Measurements from ENCODE around the gene ZNF268. TPM values are rescaled to one million over a fixed set of nuclear protein-coding genes. Genes with fewer than 3 reads are reported as not detected.

The ZNF268 gene
- total and polyA plus RNA-seq, 4 donors: 4.8 to 23.0 (median 10.7) TPM

- Histone ChIP-seq H3K4me3 (ENCODE audit: low read depth in 1 of 3, low read length in 3 of 3) (peak overlapping the region in 2 of 3 donors; percentile 62 to 87), H3K36me3 (ENCODE audit: control insufficient read depth in 4 of 4, insufficient read depth in 3 of 4, low read depth in 1 of 4, low read length in 3 of 4) (peaks cover 3 to 35% (median 32%) of the 10 kb centered on the region in 4 donors)
Measured at GRCh38 chr12:133201888-133202287, 20.6 kb downstream of the ZNF268 start.

DNA sequence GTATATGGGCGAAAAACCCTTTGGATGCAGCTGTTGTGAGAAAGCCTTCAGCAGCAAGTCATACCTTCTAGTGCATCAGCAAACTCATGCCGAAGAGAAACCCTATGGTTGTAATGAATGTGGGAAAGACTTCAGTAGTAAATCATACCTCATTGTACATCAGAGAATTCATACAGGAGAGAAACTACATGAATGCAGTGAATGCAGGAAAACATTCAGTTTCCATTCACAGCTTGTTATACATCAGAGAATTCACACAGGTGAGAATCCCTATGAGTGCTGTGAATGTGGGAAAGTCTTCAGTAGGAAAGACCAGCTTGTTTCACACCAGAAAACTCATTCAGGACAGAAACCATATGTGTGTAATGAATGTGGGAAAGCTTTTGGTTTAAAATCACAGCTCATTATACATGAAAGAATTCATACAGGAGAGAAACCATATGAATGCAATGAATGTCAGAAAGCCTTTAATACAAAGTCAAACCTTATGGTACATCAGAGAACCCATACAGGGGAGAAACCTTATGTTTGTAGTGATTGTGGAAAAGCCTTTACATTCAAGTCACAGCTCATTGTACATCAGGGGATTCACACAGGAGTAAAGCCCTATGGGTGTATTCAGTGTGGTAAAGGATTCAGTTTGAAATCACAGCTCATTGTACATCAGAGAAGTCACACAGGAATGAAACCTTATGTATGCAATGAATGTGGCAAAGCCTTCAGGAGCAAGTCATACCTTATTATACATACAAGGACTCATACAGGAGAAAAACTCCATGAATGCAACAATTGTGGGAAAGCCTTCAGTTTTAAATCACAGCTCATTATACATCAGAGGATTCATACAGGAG is 21.4 kb downstream of the ZNF268 start:
- Histone ChIP-seq H3K9ac (ENCODE audit: low read depth in 1 of 2, low read length in 2 of 2) (no peak overlapping the region), H3K9me3 (ENCODE audit: control insufficient read depth in 4 of 4, low read length in 3 of 4) (peaks cover 39 to 74% (median 62%) of the 10 kb centered on the region in 4 donors), H3K27me3 (ENCODE audit: control insufficient read depth in 4 of 4, insufficient read depth in 4 of 4, low read length in 3 of 4) (no peaks in the 10 kb centered on the region), H3K27ac (ENCODE audit: low read depth in 1 of 2, low read length in 2 of 2) (no peak overlapping the region), H3K4me3 (ENCODE audit: low read depth in 1 of 3, low read length in 3 of 3) (peak overlapping the region in 2 of 3 donors; percentile 62 to 87), H3K4me1 (ENCODE audit: control insufficient read depth in 4 of 4, insufficient read depth in 4 of 4, low read length in 3 of 4) (no peaks in the 10 kb centered on the region), H3K36me3 (ENCODE audit: control insufficient read depth in 4 of 4, insufficient read depth in 3 of 4, low read depth in 1 of 4, low read length in 3 of 4) (peaks cover 3 to 35% (median 32%) of the 10 kb centered on the region in 4 donors)
- 98% methylated on average over 2 of the region's 2 CpGs for WGBS
- DNase-seq (ENCODE audit: low spot score): no peak
- no peak for TF ChIP-seq MAX (IDR thresholded peaks at IDR 0.05)
- no peak for TF ChIP-seq CTCF (IDR thresholded peaks at IDR 0.05; ENCODE audit: low read depth, low read length, missing input control)
- no peak for TF ChIP-seq HNF4A (conservative IDR thresholded peaks at IDR 0.05)
- TF ChIP-seq FOXA1 (IDR thresholded peaks at IDR 0.05): no peak
- TF ChIP-seq EGR1 (IDR thresholded peaks at IDR 0.05; ENCODE audit: low read depth in 2 of 2): no peak
- TF ChIP-seq RXRA (IDR thresholded peaks at IDR 0.05): no peak
- TF ChIP-seq FOXA2 (IDR thresholded peaks at IDR 0.05): no peak
- TF ChIP-seq SP1 (IDR thresholded peaks at IDR 0.05): no peak
- TF ChIP-seq, protein P1, sequence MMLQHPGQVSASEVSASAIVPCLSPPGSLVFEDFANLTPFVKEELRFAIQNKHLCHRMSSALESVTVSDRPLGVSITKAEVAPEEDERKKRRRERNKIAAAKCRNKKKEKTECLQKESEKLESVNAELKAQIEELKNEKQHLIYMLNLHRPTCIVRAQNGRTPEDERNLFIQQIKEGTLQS (IDR thresholded peaks at IDR 0.05): no peak
- no peak for TF ChIP-seq YY1 (IDR thresholded peaks at IDR 0.05)
- TF ChIP-seq RAD21 (IDR thresholded peaks at IDR 0.05): no peak
- TF ChIP-seq ZBTB33 (IDR thresholded peaks at IDR 0.05): no peak
- no peak for TF ChIP-seq NR2F2 (IDR thresholded peaks at IDR 0.05)

More at GRCh38 chr12:133201888-133202287, 20.6 kb downstream of the ZNF268 start:
- no peaks in the 10 kb centered on the region for H3K4me1 ChIP-seq (ENCODE audit: control insufficient read depth in 4 of 4, insufficient read depth in 4 of 4, low read length in 3 of 4)
- no peak for DNase-seq (ENCODE audit: low spot score)
- H3K9me3 ChIP-seq (ENCODE audit: control insufficient read depth in 4 of 4, low read length in 3 of 4): peaks cover 36 to 66% (median 60%) of the 10 kb centered on the region in 4 donors
- H3K27me3 ChIP-seq (ENCODE audit: control insufficient read depth in 4 of 4, insufficient read depth in 4 of 4, low read length in 3 of 4): no peaks in the 10 kb centered on the region
- TF ChIP-seq NR2F2 (IDR thresholded peaks at IDR 0.05) (no peak), MAX (IDR thresholded peaks at IDR 0.05) (no peak)
- H3K9ac ChIP-seq (ENCODE audit: low read depth in 1 of 2, low read length in 2 of 2): no peak overlapping the region
- no peak overlapping the region for H3K27ac ChIP-seq (ENCODE audit: low read depth in 1 of 2, low read length in 2 of 2)
- 55% methylated on average over 2 of the region's 2 CpGs for WGBS

All from liver (tissue), 9 donors.